CD4-positive, alpha-beta T cell treated with Interleukin-15 for 1 hour (primary cell): ENCODE data around the gene NTRK2.

Experiments used
- DNase-seq: peaks from one replicate; pipeline ENCODE4 v3.0.0-alpha.2; 2020

Gene NTRK2

GRCh38 chr9:84742261-84742660 lies 72.7 kb downstream of the NTRK2 start:
- DNase-seq, result no peak

GRCh38 chr9:84744195-84744594 lies 74.7 kb downstream of the NTRK2 start:
- DNase-seq, result no peak

- no peak for DNase-seq
Observed at GRCh38 chr9:84744726-84745125, 75.2 kb downstream of the NTRK2 start.

- no peak for DNase-seq
Observed at GRCh38 chr9:84748112-84748511, 78.6 kb downstream of the NTRK2 start.

GRCh38 chr9:84750152-84750865 lies 80.8 kb downstream of the NTRK2 start:
- no peak for DNase-seq

GRCh38 chr9:84751921-84752320 lies 82.4 kb downstream of the NTRK2 start:
- no peak for DNase-seq

GRCh38 chr9:84754461-84754860 lies 84.9 kb downstream of the NTRK2 start:
- no peak for DNase-seq

GRCh38 chr9:84754881-84755280 lies 85.4 kb downstream of the NTRK2 start:
- no peak for DNase-seq

GRCh38 chr9:84755380-84755779 lies 85.9 kb downstream of the NTRK2 start:
- DNase-seq, result no peak

- DNase-seq, result no peak
Observed at GRCh38 chr9:84756171-84756570, 86.6 kb downstream of the NTRK2 start.

GRCh38 chr9:84756731-84757130 lies 87.2 kb downstream of the NTRK2 start:
- DNase-seq, result no peak

GRCh38 chr9:84758817-84759216 lies 89.3 kb downstream of the NTRK2 start:
- DNase-seq, result no peak

- DNase-seq, result no peak
Observed at GRCh38 chr9:84759300-84759750, 89.8 kb downstream of the NTRK2 start.

- no peak for DNase-seq
Observed at GRCh38 chr9:84759804-84760203, 90.3 kb downstream of the NTRK2 start.

GRCh38 chr9:84761137-84761808 lies 91.7 kb downstream of the NTRK2 start:
- no peak for DNase-seq

GRCh38 chr9:84772511-84772910 lies 103.0 kb downstream of the NTRK2 start:
- no peak for DNase-seq

GRCh38 chr9:84773022-84773421 lies 103.5 kb downstream of the NTRK2 start:
- no peak for DNase-seq

- DNase-seq, result no peak
Observed at GRCh38 chr9:84775056-84775643, 105.6 kb downstream of the NTRK2 start.

GRCh38 chr9:84778570-84778969 lies 109.0 kb downstream of the NTRK2 start:
- DNase-seq, result no peak

- no peak for DNase-seq
Observed at GRCh38 chr9:84779883-84780282, 110.4 kb downstream of the NTRK2 start.

GRCh38 chr9:84780385-84780784 lies 110.9 kb downstream of the NTRK2 start:
- DNase-seq, result no peak

- DNase-seq, result no peak
Observed at GRCh38 chr9:84781458-84781857, 111.9 kb downstream of the NTRK2 start.

- DNase-seq, result no peak
Observed at GRCh38 chr9:84781931-84782866, 112.7 kb downstream of the NTRK2 start.
